Measurements from ENCODE around the gene BCL7B. TPM values are rescaled to one million over a fixed set of nuclear protein-coding genes. Genes with fewer than 3 reads are reported as not detected.
"Not testable (repeated sequence)": the region's sequence is repeated elsewhere in the genome, so short reads cannot be mapped to it uniquely, and the experiment has no call there.

Gene BCL7B
- total and polyA plus RNA-seq, 2 experiments from 2014 or later: 17.0 to 18.2 TPM

- no peak for TF ChIP-seq ZNF114 (CRISPR knock-in tag; IDR thresholded peaks at IDR 0.05)
Observed at GRCh38 chr7:73567140-73567539, 9.7 kb upstream of the BCL7B start (continued).

DNA sequence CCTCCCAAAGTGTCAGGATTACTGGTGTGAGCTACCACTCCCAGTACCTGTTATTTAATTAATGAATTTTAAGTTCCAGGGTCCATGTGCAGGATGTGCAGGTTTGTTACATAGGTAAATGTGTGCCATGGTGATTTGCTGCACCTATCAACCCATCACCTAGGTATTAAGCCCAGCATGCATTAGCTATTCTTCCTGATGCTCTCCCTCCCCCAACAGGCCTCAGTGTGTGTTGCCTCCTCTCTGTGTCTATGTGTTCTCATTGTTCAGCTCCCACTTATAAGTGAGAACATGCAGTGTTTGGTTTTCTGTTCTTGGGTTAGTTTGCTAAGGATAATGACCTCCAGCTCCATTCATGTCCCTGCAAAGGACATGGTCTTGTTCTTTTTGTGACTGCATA, 8.9 kb upstream of the BCL7B start:
- H3K27me3 Mint-ChIP-seq (ENCODE audit: insufficient read depth, low read depth, poor library complexity); H3K9me3 Mint-ChIP-seq; H3K36me3 ChIP-seq (ENCODE audit: insufficient read depth); DNase-seq (ENCODE audit: low spot score); H3K4me1 Mint-ChIP-seq; ATAC-seq; H3K4me1 ChIP-seq (ENCODE audit: insufficient read depth); H3K9me2 ChIP-seq (ENCODE audit: insufficient read depth); H3K79me2 ChIP-seq (replicated peaks; ENCODE audit: insufficient read depth); H3F3A ChIP-seq (replicated peaks; ENCODE audit: low read depth); H2AFZ ChIP-seq; H3K4me3 ChIP-seq; H3K27ac ChIP-seq (ENCODE audit: low read depth); H3K27me3 ChIP-seq (ENCODE audit: insufficient read depth); H3K4me3 Mint-ChIP-seq; H3K4me2 ChIP-seq; H3K27ac Mint-ChIP-seq: not testable (repeated sequence)
- H3K36me3 Mint-ChIP-seq (ENCODE audit: low read depth): peaks cover 17% of the 10 kb centered on the region
- H4K20me1 ChIP-seq (replicated peaks; ENCODE audit: insufficient read depth): peaks cover 11% of the 10 kb centered on the region

DNA sequence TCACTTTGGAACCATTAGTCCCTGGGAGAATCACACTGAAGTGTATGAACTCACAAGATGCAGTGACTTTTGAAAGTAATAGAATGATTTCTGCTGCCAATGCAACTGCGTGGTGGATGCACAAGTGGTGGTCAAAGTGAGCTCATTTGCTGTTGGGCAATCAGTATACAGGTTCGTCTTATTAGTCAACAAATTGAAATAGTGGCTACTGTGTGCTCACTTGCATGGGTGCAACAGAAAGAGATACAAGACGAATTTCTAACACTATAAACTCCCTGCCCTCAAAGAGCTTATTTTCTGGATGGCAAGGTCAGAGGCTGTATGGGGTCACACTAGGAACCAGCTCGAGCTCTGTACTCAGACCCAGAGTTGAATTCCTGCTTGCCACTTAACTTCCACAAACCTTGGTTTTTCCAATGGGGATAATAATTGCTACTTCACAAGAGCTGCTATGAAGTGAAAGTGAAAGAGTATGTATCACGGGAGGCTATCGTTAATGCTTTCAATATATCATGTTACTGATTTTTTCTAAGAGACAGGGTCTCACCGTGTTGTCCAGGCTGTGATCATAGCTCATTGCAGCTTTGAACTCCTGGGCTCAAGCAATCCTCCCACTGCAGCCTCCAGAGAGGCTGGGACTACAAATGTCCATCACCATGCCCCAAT, 8.3 kb upstream of the BCL7B start:
- Histone ChIP-seq H2AFZ (no peak overlapping the region), H3K27me3 (ENCODE audit: insufficient read depth) (no peaks in the 10 kb centered on the region; the same call in 1 of the 2 replicates), H3K4me2 (no peak overlapping the region), H3K36me3 (ENCODE audit: insufficient read depth) (no peaks in the 10 kb centered on the region), H3K9me2 (ENCODE audit: insufficient read depth) (no peaks in the 10 kb centered on the region), H3K4me1 (ENCODE audit: insufficient read depth) (no peaks in the 10 kb centered on the region), H3K4me3 (no peak overlapping the region), H4K20me1 (replicated peaks; ENCODE audit: insufficient read depth) (peaks cover 11% of the 10 kb centered on the region), H3K79me2 (replicated peaks; ENCODE audit: insufficient read depth) (no peaks in the 10 kb centered on the region), H3K27ac (ENCODE audit: low read depth) (no peak overlapping the region), H3F3A (replicated peaks; ENCODE audit: low read depth) (no peaks in the 10 kb centered on the region)
- ATAC-seq (no peak), DNase-seq (ENCODE audit: low spot score) (no peak)
- peaks cover 5% of the 10 kb centered on the region for H3K27me3 Mint-ChIP-seq (ENCODE audit: insufficient read depth, low read depth, poor library complexity)
- no peaks in the 10 kb centered on the region for H3K9me3 Mint-ChIP-seq
- no peak overlapping the region for H3K4me3 Mint-ChIP-seq
- H3K27ac Mint-ChIP-seq: no peak overlapping the region
- H3K4me1 Mint-ChIP-seq: peaks cover 6% of the 10 kb centered on the region
- peaks cover 10% of the 10 kb centered on the region for H3K36me3 Mint-ChIP-seq (ENCODE audit: low read depth)
- TF ChIP-seq REST (IDR thresholded peaks at IDR 0.05; ENCODE audit: unreplicated experiment) (no peak), NANOG (IDR thresholded peaks at IDR 0.05; ENCODE audit: borderline replicate concordance) (no peak), ZNF462 (CRISPR knock-in tag; IDR thresholded peaks at IDR 0.05) (no peak), EZH2 (IDR thresholded peaks at IDR 0.05; ENCODE audit: low read depth, unreplicated experiment) (no peak), STAT1 (IDR thresholded peaks at IDR 0.05; ENCODE audit: unreplicated experiment) (no peak), POLR2AphosphoS5 (IDR thresholded peaks at IDR 0.05; ENCODE audit: low read depth) (no peak), CREB1 (CRISPR knock-in tag; IDR thresholded peaks at IDR 0.05; ENCODE audit: low read depth) (no peak), ZNF114 (CRISPR knock-in tag; IDR thresholded peaks at IDR 0.05) (no peak)
- TF ChIP-seq, protein P1, sequence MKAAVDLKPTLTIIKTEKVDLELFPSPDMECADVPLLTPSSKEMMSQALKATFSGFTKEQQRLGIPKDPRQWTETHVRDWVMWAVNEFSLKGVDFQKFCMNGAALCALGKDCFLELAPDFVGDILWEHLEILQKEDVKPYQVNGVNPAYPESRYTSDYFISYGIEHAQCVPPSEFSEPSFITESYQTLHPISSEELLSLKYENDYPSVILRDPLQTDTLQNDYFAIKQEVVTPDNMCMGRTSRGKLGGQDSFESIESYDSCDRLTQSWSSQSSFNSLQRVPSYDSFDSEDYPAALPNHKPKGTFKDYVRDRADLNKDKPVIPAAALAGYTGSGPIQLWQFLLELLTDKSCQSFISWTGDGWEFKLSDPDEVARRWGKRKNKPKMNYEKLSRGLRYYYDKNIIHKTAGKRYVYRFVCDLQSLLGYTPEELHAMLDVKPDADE (IDR thresholded peaks at IDR 0.05): no peak
